Measurements from ENCODE around the gene METAP1D.

METAP1D gene

DNA sequence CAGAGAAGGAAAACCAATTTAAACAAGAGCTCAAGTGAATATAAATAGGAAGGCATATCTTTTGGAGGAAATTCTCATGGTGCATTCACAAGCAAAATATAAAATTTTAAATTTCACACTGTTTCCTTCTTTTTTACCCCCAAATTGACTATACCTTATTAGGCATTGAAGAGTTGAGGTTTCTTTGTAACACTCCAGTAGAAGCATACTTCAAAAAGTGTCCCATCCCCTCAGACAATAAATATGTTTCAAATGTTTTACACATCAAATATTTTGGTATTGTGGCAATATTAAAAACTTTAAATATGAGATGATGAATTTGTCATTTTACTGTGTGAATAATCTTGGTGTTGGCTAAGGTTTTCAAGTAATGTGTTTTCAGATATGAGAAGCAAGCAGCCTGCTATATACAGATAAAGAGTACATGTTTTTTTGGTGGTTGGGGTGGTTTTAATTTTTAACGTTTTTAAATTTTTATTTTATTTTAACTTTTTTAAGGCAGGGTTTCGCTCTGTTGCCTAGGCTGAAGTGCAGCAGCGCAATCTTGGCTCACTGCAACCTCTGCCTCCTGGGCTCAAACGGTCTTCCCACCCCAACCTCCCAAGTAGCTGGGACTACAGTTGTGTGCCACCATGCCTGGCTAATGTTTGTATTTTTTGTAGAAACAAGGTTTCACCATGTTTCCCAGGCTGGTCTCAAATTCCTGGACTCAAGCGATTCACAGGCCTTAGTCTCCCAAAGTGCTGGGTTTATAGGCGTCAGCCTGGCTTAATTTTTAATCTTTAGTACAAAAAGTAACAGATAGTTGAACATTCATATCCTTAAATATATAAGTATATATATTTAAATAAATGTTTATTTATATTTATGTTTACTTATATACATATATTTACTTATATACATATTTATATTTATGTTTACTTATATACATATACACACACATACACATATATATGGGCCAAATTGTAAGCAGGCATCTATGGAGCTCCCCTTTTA, 49.1 kb downstream of the METAP1D start:
- no peak for TF ChIP-seq POLR2AphosphoS5 (IDR thresholded peaks at IDR 0.05; ENCODE audit: low read depth, low read length)
- TF ChIP-seq SIN3A (IDR thresholded peaks at IDR 0.05; ENCODE audit: borderline replicate concordance, insufficient read depth, low read length): no peak
- TF ChIP-seq FOXP2 (optimal IDR thresholded peaks at IDR 0.05; ENCODE audit: borderline replicate concordance, extremely low read depth, extremely low read length, insufficient read depth): no peak
- TF ChIP-seq, protein P1, sequence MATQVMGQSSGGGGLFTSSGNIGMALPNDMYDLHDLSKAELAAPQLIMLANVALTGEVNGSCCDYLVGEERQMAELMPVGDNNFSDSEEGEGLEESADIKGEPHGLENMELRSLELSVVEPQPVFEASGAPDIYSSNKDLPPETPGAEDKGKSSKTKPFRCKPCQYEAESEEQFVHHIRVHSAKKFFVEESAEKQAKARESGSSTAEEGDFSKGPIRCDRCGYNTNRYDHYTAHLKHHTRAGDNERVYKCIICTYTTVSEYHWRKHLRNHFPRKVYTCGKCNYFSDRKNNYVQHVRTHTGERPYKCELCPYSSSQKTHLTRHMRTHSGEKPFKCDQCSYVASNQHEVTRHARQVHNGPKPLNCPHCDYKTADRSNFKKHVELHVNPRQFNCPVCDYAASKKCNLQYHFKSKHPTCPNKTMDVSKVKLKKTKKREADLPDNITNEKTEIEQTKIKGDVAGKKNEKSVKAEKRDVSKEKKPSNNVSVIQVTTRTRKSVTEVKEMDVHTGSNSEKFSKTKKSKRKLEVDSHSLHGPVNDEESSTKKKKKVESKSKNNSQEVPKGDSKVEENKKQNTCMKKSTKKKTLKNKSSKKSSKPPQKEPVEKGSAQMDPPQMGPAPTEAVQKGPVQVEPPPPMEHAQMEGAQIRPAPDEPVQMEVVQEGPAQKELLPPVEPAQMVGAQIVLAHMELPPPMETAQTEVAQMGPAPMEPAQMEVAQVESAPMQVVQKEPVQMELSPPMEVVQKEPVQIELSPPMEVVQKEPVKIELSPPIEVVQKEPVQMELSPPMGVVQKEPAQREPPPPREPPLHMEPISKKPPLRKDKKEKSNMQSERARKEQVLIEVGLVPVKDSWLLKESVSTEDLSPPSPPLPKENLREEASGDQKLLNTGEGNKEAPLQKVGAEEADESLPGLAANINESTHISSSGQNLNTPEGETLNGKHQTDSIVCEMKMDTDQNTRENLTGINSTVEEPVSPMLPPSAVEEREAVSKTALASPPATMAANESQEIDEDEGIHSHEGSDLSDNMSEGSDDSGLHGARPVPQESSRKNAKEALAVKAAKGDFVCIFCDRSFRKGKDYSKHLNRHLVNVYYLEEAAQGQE (IDR thresholded peaks at IDR 0.05; ENCODE audit: insufficient read depth in 1 of 2, low read depth in 2 of 2, low read length in 2 of 2): no peak
- TF ChIP-seq TAF1 (IDR thresholded peaks at IDR 0.05; ENCODE audit: borderline replicate concordance, insufficient read depth, low read length): no peak

DNA sequence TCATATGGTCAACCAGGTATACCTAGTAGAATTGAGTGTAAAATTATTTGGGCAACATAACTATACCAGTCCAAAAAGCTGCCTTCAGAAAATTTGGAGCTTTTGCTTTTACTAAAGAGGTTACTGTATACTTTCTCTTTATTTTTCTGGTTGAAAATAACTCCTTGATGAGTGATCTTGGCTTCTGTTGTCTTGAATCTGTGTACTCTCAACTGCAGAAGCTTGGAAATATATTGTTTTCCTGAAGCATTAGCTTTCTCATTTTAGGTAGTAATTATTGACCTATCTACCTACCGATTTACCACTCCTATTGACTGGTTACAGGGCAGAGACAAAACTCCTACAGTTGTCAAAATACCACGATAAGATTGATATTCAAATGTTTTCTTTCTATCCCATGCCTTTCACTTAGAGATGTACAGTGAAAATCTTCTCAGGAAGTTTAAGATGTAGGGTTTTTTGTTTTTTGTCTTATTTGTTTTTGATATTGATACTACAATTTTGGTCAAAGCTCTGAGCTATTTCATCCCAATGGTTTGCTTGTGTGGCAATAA, 49.9 kb downstream of the METAP1D start:
- no peak for TF ChIP-seq FOXP2 (optimal IDR thresholded peaks at IDR 0.05; ENCODE audit: borderline replicate concordance, extremely low read depth, extremely low read length, insufficient read depth)
- no peak for TF ChIP-seq SIN3A (IDR thresholded peaks at IDR 0.05; ENCODE audit: borderline replicate concordance, insufficient read depth, low read length)
- no peak for TF ChIP-seq TAF1 (IDR thresholded peaks at IDR 0.05; ENCODE audit: borderline replicate concordance, insufficient read depth, low read length)
- TF ChIP-seq, protein P1 (IDR thresholded peaks at IDR 0.05; ENCODE audit: insufficient read depth in 1 of 2, low read depth in 2 of 2, low read length in 2 of 2): no peak
- TF ChIP-seq POLR2AphosphoS5 (IDR thresholded peaks at IDR 0.05; ENCODE audit: low read depth, low read length): no peak

DNA sequence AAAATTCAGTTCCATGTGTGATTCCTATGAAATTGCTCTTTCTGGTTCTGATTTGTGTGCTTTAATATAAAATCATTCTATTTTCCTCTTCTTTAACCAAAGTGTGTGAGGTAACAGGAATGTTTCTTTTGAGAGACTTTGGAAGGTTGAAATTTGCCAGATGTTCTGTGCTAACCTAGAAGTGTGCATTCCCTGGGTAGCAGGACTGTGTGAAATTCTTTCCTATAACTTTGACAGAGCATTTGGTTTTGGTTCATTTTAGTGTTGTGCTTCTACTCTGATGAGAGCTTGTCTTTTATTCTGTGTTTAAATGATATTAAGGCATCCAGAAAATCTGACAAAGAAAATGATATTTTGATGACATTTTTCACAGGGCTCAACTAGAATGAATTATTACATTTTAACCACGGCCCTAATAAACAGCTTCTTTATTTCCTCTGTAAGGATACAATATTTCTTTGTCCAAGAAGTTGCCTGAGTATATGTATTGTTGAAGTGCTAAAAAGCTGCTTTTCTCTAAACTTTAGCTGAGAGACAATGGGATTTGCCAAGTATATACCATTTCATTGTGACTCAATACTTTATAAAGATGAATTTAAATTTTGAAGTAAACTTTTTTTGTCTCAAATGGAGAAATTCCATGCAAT, 50.8 kb downstream of the METAP1D start:
- no peak for TF ChIP-seq SIN3A (IDR thresholded peaks at IDR 0.05; ENCODE audit: borderline replicate concordance, insufficient read depth, low read length)
- no peak for TF ChIP-seq FOXP2 (optimal IDR thresholded peaks at IDR 0.05; ENCODE audit: borderline replicate concordance, extremely low read depth, extremely low read length, insufficient read depth)
- no peak for TF ChIP-seq TAF1 (IDR thresholded peaks at IDR 0.05; ENCODE audit: borderline replicate concordance, insufficient read depth, low read length)

DNA sequence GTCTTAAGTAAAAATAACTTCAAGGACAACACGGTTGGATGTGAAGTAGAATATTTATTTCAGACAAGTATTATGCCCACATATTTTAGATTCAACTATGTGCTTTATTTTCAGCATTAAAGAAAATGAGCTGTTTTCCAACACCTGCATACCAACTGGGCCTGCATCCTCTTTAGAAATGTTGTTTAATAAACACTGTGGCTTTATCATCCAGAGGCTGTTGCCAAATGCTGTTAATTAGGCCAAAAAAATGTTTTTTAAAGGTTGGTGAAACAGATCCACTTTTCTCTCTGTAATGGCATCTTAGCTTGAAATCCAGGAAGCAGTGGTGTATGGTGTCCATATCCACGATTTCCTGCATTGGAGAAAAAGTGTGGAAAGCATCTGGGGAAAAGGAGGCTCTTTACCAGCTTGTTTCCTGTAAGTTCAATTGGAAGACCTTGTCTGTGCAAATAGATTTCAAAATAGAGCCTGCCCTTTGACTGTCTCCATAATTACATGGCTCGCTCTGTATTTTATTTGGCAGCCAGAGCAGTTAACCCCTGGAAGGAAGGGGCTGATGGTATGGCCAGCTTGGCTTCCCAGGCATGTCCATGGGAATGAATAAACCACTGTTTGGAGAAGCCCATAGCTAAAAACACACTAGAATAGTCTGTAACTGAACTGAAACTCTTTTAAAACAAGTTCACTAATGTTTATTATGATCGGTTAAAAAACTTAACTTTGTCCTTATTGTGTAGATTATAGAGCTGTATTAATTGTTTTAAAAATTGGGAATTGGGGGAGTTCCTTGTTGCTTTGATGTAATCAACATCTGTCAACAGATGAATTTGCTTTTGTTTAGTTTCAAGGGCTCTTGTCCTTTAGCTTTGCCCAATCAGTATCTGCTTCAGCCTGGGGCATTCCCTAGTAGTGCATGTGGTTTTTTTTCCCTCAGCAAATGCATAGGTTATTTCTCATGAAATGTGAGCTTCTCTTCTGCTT, 52.5 kb downstream of the METAP1D start:
- TF ChIP-seq POLR2AphosphoS5 (IDR thresholded peaks at IDR 0.05; ENCODE audit: low read depth, low read length): no peak
- TF ChIP-seq, protein P1 (IDR thresholded peaks at IDR 0.05; ENCODE audit: insufficient read depth in 1 of 2, low read depth in 2 of 2, low read length in 2 of 2): 0 out of 4 replicates have a peak, but pooled peaks of 1 of the 2 experiments have one; percentile 48
- TF ChIP-seq SIN3A (IDR thresholded peaks at IDR 0.05; ENCODE audit: borderline replicate concordance, insufficient read depth, low read length): peak; percentile 55; the same call in 1 of the 2 replicates
- TF ChIP-seq TAF1 (IDR thresholded peaks at IDR 0.05; ENCODE audit: borderline replicate concordance, insufficient read depth, low read length): no peak
- no peak for TF ChIP-seq FOXP2 (optimal IDR thresholded peaks at IDR 0.05; ENCODE audit: borderline replicate concordance, extremely low read depth, extremely low read length, insufficient read depth)
